Body of pancreas (tissue), 4 donors: Measurements from ENCODE around the gene SLC38A10.

ENCODE experiments used
- POLR2A ChIP-seq, 3 donors: fragments of 450-650 bp; IDR thresholded peaks; one replicate each; pipeline ENCODE4 v1.6.1; 2016; ENCODE audit warnings: antibody characterized with exemption in 3 of 3, mild to moderate bottlenecking in 2 of 3
- TF ChIP-seq, protein P1 (sequence below), 7 experiments: fragments of 450-650 bp in 4 of 7; fragments of 200-600 bp in 3 of 7; sonication (generic) in 3 of 7; IDR thresholded peaks; one replicate each; pipeline ENCODE4 v1.5.1; 2016 to 2019; ENCODE audit warnings: antibody characterized with exemption in 7 of 7

DNA sequence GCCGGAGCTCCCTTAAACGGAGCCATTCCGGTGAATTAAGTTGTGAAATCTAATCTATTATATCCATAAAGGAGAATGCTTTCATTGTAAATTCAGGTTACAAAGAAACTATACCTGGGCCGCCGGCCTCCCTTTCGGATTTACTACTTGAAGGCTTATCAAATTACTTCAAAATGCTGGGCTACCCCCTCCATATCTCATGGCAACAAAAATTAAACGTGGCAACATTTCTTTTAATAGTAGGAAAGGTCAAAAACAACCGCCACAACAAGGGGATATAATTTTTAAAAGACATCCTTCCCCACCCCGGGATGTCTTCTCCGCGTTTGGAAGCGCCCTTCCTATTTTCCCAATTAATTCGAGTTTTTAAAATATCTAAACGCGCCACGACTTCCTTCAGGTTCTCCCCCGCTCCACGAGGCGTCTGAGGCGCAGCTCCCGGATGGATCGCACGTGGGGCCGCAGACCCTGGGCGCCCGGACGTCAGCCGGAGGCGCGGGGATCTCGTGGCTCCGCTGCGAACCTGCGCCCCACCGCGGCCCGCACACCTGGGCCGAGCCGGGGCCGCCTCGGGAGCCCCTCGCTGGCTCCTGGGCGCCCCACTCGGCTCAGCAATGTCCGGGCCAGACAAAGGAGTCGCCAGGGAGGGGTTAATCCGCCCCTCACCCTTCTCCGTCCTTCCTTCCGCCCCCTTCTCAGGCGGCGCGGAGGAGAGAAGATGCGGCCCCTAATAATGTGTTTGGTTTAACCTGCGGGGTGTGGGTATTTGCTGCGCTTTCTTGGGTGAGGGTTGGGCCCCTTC, 47.4 kb upstream of the SLC38A10 start:
- TF ChIP-seq, protein P1, sequence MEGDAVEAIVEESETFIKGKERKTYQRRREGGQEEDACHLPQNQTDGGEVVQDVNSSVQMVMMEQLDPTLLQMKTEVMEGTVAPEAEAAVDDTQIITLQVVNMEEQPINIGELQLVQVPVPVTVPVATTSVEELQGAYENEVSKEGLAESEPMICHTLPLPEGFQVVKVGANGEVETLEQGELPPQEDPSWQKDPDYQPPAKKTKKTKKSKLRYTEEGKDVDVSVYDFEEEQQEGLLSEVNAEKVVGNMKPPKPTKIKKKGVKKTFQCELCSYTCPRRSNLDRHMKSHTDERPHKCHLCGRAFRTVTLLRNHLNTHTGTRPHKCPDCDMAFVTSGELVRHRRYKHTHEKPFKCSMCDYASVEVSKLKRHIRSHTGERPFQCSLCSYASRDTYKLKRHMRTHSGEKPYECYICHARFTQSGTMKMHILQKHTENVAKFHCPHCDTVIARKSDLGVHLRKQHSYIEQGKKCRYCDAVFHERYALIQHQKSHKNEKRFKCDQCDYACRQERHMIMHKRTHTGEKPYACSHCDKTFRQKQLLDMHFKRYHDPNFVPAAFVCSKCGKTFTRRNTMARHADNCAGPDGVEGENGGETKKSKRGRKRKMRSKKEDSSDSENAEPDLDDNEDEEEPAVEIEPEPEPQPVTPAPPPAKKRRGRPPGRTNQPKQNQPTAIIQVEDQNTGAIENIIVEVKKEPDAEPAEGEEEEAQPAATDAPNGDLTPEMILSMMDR (IDR thresholded peaks at IDR 0.05) = no peak
- no peak for TF ChIP-seq POLR2A (IDR thresholded peaks at IDR 0.05)
